ENCODE measurements around the gene SEC14L2.

Gene SEC14L2

DNA sequence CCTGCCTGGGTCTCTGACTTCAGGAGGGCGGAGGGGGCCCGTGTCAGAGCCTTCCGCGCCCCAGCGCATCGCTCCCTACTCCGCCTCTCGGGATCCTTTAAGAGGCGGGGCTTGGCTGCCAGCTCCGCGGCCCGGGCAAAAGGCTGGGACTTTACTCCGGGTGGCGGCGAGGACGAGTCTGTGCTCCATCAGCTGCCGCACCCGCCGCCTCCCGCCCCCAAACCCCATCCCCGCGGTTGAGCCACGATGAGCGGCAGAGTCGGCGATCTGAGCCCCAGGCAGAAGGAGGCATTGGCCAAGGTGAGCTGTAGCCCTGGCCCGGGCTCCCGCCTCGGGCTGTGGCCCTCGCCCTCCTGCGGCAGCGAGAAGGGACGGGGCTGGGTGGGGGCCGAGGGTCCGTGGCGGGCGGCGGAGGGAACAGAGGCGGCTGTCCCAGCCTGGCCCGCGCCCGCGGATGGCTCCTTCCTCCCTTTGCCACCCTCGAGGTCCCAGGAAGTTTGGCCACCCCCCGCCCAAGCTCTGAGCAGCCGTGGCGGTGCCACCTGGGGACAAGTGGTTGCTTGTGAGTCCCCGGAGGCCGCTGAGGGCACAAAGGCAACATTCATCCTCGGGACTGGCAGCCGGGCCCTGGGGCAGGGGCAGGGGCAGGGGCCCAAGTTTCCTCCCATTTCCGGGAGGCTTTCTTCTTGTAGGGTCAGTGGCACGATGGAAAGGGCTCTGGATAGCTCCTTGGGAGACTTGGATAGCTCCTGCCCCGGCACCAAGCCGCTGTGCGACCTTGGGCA lies at the start of gene SEC14L2:
TSS of gene SEC14L2 (plus strand) at position 148 of the 785 bp plus-strand sequence. CDS start at position 247, 99 bp downstream.
- DNase-seq (ENCODE audit: low read depth in 2 of 2): peak; percentile 16 to 19

- no peak for DNase-seq (ENCODE audit: low read depth in 2 of 2)
Measured at GRCh38 chr22:30347255-30347892, 49.4 kb upstream of the SEC14L2 start.

- DNase-seq (ENCODE audit: low read depth in 2 of 2): no peak
Measured at GRCh38 chr22:30348404-30348803, 48.4 kb upstream of the SEC14L2 start.

DNA sequence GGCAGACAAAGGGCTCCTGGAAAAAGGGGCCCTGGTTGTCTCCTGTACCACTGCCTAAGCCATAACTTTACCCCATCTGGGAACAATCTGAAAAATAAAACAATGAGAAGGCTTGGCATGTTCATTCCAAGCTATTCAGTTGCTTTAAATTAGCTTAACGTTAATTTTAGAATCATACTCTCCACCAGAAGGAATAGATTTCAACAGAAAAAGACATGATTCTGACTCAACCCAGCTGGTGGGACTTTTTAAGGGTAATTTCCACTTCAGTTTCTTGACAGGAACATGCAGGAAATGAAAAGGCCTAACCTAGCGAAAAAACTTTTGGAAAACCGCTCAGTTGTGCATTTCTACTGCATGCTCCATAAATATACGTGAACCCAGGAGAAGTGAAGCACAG lies 48.0 kb upstream of the SEC14L2 start:
- no peak for DNase-seq (ENCODE audit: low read depth in 2 of 2)

DNA sequence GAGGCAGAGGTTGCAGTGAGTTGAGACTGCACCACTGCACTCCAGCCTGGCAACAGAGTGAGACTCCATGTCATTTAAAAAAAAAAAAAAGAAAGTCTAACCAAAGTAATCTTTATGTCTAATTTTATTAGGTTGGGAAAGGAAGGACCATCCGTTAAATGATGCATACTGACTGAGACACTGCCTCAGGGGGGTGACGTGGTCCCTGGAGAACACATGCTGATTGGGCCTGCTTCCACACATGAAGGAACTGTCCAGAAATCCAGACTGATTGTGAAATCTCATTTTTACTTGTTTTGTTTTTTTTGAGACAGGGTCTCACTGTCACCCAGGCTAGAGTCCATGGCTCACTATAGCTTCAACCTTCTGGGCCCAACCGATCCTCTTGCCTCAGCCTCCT lies 45.6 kb upstream of the SEC14L2 start:
- DNase-seq (ENCODE audit: low read depth in 2 of 2): no peak

DNA sequence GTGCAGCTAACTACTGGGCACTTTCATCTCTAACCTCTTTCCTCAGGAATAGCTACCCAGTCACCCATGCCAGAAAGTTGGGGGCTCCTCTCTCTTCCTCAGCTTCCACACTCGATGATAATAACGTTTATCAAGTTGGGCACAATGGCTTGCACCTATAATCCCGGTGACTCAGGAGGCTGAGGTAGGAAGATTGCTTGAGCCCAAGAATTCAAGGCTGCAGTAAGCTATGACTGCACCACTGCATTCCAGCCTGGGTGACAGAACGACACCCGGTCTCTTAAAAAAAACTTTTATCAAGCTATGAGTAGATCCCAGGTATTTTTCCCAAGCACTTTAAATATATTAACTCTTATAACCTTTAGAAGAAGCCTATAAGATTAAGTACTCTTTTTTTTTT lies 42.2 kb upstream of the SEC14L2 start:
- no peak for DNase-seq (ENCODE audit: low read depth in 2 of 2)

GRCh38 chr22:30356449-30357235 lies 40.2 kb upstream of the SEC14L2 start, which contains the start of the genes CCDC157 and SF3A1:
CCDC157 (plus strand) TSS chr22:30357007; CDS start chr22:30366001, 8,994 bp downstream.
SF3A1 (minus strand) TSS chr22:30356894; CDS start chr22:30356792, 102 bp downstream.
- DNase-seq (ENCODE audit: low read depth in 2 of 2): peak; percentile 70 to 71

- no peak for DNase-seq (ENCODE audit: low read depth in 2 of 2)
Measured at GRCh38 chr22:30357236-30357570, 39.6 kb upstream of the SEC14L2 start.

DNA sequence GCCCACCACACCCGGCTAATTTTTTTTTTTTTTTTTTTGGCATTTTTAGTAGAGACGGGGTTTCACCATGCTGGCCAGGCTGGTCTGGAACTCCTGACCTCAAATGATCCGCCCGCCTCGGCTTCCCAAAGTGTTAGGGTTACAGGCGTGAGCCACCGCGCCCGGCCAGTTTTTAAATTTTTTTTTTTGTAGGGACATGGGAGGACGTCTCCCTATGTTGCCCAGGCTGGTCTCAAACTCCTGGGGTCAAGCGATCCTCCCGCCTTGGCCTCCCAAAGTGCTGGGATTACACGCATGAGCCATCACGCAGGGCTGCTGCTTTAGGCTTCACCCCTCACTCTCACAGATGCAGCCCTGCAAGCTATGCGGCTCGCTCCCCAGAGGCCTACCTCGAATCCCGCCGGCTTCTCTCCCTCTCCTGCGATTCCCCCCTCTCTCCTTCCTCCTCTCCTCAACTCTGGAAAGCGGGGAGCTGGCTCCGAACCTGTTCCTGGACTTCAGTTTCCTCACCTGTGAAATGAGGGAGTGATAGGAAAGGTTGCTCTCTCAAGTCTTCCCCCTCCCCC lies 39.1 kb upstream of the SEC14L2 start:
- DNase-seq (ENCODE audit: low read depth in 2 of 2): no peak

- no peak for DNase-seq (ENCODE audit: low read depth in 2 of 2)
Measured at GRCh38 chr22:30358541-30358940, 38.3 kb upstream of the SEC14L2 start.

- DNase-seq (ENCODE audit: low read depth in 2 of 2): no peak
Measured at GRCh38 chr22:30361916-30362650, 34.7 kb upstream of the SEC14L2 start.

DNA sequence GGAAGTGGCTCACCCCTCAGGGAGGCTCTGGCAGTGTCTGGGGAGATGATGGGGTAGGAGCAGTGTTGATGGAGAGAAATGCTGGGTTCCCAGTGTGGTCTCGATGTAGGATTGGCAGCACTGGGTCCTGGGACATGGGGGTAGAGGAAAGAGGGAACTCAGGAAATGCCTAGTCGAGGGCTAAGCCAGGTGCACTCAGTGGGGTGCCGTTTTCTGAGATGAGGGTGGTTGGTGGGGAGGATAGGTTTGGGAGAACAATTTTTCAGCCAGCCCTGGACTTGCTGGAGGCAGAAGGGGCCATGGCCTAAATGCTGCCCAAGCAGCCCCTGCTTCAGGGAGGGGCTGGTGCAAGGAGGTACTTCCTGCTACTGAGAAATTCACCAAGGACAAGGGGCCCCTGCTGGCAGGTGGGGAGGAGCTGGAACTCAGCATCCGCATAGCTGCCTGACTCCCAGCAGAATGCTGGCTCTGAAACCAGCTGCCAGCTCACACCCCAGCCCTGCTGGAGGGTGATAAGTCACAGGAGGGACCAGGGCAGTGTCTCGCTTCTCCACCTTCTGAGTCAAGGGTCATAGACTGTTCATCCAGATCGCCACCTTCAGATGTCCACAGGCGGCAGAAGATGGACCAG lies 34.1 kb upstream of the SEC14L2 start:
- no peak for DNase-seq (ENCODE audit: low read depth in 2 of 2)

- no peak for DNase-seq (ENCODE audit: low read depth in 2 of 2)
Measured at GRCh38 chr22:30365891-30366290, 30.9 kb upstream of the SEC14L2 start.

GRCh38 chr22:30368420-30368819 lies 28.4 kb upstream of the SEC14L2 start:
- DNase-seq (ENCODE audit: low read depth in 2 of 2): no peak

DNA sequence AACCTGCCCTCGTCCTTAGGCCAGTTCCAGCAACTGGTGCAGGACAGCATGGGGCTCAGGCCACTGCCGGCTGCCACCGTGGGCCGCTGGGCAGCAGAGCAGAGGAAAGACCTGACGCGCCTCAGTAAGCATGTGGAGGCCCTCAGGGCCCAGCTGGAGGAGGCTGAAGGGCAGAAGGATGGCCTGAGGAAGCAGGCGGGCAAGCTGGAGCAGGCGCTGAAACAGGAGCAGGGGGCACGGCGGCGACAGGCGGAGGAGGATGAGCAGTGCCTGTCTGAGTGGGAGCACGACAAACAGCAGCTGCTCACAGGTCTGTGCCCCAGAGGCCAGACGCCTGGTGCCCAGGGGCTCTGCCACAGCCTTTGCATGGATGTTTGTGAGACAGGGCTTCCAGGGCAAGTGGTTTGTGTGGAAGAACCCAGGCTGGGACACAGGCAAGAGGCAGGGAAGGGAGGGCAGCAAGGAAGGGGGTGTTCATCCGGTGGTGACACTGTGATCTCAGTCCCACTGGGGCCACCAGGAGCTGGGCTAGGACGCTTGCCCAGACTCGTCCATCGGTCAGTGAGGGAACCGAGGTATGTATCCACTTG lies 26.1 kb upstream of the SEC14L2 start:
- DNase-seq (ENCODE audit: low read depth in 2 of 2): no peak

GRCh38 chr22:30371321-30371720 lies 25.5 kb upstream of the SEC14L2 start:
- DNase-seq (ENCODE audit: low read depth in 2 of 2): no peak

DNA sequence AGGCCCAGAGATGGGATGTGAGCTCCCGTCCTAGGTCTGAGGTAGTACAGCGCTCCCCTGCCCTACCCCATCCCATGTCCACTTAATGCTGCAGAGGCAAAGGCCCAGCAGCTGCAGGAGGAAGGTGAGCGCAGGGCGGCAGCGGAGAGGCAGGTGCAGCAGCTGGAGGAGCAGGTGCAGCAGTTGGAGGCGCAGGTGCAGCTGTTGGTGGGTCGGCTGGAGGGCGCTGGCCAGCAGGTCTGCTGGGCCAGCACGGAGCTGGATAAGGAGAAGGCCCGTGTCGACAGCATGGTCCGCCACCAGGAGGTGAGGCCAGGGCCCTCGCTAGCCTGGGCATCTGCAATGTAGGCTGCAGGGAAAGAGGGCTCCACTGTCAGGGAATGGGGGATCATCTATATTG lies 24.8 kb upstream of the SEC14L2 start:
- no peak for DNase-seq (ENCODE audit: low read depth in 2 of 2)

DNA sequence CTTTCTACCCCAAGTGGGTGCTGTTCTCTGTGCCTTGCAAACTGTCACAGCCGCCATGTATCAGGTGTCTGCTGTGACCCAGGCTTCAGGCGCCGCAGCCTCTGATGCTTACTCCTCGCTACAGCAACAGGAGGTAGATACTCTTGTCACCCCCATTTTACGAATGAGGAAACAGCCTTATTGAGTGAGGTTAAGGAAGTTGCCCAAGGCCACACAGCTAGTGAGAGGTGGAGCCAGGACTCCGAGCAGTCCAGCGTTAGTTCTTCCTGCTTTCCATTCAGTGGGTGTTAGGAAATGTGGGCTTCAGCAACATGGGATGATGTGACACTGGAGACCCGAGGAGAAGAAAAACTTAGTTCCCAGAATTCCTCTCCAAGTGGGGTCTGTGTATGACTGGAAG lies 23.9 kb upstream of the SEC14L2 start:
- no peak for DNase-seq (ENCODE audit: low read depth in 2 of 2)

DNA sequence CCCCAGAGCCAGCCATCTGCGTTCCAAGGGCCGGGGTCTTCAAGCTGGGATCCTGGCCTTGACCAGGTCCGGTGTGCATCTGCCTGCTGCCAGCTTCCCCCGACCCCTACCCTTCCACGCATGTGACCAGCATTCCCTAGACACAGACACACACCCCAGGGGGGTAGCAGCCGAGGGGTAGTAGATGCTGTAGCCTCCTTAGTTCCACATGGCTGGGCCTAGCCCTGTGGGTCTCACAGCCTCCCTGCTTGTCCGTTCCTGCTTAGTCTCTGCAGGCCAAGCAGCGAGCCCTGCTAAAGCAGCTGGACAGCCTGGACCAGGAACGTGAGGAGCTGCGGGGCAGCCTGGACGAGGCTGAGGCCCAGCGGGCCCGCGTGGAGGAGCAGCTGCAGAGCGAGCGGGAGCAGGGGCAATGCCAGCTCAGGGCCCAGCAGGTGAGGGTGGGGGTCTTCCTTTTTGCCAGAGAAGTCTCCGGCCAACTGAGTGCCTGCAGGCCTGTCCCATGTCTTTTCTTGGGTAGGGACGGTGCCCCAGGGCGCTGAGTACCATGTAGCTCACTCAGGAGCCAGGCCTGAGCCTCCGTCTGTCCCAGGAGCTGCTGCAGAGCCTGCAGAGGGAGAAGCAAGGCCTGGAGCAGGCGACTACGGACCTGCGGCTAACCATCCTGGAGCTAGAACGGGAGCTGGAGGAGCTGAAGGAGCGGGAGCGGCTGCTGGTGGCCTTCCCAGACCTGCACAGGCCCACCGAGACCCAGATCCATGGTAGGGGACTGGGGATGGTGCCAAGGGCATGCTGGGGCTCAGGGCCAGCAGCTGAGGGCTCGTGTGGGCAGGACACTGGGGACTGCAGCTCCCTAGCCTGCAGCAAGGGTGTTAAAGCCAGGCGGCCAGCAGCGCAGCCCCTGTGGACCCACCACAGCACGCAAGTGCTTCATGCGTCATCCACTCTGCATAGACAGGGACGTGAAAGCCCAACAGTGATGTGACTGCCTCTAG lies 23.2 kb upstream of the SEC14L2 start:
- DNase-seq (ENCODE audit: low read depth in 2 of 2): no peak

Measured in stimulated activated CD8-positive, alpha-beta memory T cell treated with anti-CD3 and anti-CD28 coated beads, Interleukin-15, amount 100 ng/mL, for 4 hours (primary cell).